Activated naive CD4-positive, alpha-beta T cell treated with Interleukin-2 at 50 U/mL for 16 hours (primary cell): Measurements from ENCODE around the gene RPS21.
"Not testable (repeated sequence)": the region's sequence is repeated elsewhere in the genome, so short reads cannot be mapped to it uniquely, and the experiment has no call there.

Source experiments
- DNase-seq: peaks from one replicate; pipeline ENCODE4 v3.0.0-alpha.2; 2020

RPS21 gene

GRCh38 chr20:62413025-62413570 is 26.2 kb downstream of the RPS21 start:
- DNase-seq, result no peak

DNA sequence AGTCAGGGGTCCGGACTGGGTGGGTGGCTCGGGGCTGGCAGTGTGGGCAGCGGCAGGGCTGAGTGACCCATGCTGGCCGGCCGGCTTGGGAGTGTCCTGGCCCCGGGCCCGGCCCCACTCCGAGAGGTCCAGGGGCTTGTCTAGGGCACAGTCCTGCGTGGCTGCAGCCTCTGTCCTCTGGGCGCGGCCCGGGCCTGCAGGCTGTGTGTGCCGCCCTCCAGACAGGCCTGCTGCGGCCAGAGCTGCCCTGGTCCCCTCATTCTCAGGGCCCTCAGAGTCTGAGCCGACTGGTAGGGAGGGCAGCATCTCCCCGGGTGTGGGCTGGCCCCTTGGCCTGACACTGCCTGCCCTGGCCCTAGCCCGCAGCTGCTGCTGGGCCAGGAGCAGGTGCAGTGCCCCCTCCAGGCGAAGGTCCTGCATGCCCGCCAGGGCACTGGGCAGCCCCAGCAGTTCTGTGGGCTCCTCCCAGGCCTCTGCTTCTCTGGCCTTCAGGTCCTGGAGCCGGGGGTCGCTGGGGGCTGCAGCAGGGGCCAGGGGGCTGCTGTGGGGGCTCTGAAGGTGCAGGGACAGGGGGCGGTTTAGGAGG is 27.1 kb downstream of the RPS21 start:
- no peak for DNase-seq

DNA sequence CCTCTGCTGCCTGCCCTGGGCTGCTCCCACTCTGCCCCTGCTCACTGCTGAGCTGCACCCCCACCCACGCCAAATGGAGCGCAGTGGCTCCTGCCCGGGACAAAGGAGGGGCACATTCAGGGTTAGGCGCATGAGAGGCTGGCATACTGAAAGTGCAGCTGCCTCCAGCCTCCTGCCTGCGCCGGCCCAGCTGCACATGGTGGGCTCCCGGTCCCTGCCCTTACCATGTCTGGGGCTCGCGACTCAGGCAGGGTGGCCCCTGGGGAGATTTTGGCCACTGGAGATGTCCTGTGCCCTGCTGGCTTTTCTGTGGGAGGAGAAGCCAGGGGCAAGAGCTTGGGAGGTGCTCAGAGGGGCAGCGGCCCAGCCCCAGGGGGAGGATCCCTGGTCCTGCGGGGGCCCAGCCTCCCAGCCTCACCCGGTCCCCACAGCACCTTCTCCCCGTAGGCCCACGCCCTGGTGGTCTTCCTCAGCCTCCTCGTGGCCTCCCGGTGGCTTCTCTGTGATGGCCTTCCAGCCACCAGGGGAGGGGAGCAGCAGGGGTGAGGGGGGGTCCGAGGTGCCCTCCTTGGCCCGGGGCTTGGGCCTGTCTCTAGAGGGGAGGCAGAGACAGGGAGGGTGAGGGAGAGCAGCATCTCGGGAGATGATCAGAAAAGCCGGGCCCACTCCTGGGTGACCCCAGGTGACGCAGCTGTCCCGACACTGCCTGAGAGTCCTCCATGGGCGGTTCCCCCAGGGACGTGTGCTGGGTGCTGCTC is 28.6 kb downstream of the RPS21 start:
- no peak for DNase-seq

- no peak for DNase-seq
These were observed 30.0 kb downstream of the RPS21 start for GRCh38 chr20:62416651-62417637.

DNA sequence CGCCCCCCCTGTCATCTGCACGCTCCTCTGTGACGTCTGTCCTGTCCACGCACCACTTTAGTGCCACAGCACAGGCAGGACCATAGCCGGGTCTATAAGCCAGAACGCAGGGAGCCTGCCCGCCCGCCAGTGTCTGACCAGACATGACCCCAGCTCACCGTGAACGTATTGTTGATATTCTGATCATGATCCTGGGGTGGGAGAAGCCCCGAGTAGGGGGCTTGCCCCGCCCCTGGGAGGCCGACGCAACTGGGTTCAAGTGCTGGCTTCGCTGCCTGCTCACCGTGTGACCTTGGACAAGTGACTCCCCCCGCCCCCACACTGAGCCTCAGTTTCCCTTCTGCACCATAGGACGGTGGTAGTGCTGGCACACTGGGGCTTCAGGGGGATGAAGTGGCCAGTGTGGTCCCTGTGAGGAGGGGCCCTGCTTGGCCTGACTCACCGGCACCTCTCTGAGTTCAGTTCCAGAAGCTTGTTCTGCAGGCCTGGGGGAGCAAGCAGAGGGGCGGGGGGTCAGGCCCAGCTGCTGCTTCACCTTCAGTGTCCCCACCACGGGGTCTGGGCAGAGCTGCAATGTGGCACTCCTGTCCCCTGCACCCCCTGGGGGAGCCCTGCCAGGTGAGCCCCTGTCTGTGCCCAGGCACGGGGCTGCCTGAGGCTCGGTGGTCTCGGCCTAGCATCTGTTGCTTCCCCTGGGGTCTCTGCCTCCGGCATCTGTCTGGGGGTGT is 31.2 kb downstream of the RPS21 start:
- DNase-seq, result no peak

DNA sequence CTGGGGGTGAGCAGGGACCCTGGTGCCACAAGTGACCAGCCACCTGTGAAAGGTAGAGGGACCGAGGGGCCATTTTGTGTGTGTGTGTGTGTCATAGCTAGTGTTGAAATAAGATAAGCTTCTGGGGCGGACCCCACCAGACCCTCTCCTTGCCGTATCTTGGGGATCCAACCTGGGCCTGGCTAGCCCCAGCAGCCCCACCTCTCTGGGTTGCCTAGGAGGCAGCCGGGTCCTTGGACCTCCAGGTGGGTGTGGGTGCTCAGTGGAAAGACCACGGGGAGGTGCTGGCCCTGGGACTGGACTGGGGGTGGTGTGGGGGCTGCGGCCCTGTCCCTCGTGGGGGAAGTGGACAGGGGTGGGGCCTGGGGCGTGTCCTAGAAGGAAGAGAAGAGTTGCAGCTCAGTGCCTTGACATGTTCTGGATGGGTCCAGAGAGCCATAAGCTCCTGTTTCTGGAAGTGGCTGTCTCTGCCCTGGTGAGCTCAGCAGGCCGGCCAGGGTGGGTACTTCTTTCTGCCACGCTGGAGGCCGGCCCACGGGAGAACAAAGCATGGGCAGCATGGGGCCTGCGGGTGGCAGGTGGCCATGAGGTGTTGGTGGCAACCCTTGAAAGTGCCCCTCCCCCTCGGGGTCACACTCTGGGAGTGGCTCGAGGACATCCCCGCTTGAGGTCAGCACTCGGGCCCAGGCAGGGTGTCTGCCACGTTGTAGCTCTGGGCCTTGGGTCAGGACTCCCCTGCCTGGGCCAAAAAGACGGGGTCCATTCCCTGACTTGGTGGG is 32.0 kb downstream of the RPS21 start:
- no peak for DNase-seq

GRCh38 chr20:62419759-62420158 is 32.9 kb downstream of the RPS21 start:
- DNase-seq, result no peak

DNA sequence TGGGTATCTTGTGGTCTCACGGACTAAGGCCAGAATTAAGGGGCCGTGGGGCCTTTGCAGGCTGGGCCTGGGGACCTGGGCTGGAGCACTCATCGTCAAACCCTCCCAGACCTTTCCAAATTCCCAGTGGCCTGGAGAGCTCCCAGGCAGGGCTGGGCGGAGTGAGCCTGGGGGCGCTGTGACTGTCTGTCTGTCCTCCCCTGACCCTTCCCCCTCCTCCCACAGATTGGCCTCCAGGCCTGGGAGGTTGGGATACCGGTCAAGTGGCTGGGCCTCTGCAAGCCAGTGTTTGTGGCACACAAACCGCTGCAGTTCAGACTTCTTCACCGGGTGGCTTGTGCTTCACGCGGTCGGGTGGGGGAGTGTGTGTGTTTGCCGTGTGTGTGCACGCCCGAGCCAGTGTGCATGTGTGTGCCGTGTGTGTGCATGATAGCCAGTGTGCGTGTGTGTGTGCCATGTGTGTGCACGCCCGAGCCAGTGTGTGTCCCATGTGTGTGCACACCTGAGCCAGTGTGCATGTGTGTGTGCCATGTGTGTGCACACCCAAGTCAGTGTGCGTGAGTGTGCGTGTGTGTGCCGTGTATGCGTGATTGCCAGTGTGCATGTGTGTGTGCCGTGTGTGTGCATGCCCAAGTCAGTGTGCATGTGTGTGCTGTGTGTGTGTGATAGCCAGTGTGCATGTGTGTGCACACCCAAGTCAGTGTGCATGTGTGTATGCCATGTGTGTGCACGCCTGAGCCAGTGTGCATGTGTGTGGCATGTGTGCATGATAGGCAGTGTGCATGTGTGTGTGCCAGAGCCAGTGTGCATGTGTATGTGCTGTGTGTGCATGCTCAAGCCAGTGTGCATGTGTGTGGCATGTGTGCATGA is 34.2 kb downstream of the RPS21 start:
- no peak for DNase-seq

DNA sequence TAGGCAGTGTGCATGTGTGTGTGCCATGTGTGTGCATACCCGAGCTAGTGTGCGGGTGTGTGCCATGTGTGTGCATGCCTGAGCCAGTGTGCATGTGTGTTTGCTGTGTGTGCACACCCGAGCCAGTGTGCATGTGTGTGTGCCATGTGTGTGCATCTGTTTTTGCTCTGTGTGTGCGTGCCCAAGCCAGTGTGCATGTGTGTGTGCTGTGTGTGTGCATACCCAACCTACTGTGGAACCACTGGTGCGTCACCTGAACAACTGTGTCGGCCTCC is 34.8 kb downstream of the RPS21 start:
- no peak for DNase-seq

DNA sequence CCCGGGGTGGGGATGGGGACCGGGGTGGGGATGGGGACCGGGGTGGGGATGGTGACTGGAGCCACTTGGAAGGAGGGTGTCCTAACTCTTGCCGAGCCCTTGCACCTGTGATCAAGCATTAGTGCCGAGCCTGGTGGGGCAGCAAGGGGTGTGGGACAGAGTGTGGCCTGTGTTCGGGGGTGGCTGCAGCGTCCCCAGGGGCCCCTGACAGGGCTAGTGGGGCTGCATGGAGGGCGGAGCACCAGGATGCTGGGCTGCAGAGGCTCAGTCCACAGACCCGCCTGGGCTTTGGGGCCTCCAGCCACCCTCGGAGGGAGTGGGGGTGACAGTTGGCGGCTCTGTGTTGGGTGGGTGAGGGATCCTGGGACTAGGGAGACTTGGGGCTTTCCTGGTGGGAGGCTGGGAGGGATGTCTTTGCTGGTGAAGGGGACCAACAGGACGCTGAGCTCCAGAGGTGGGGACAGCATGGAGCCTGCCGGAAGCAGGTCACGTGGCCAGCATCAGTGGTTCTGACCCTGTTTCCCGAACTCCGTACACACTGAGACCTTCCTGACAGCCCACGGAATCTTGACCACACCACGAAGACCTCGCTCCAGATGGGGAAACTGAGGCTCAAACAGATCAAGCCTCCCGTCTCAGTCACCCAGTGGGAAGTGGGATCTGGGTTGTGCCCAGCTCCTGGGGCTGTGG is 35.9 kb downstream of the RPS21 start:
- no peak for DNase-seq

GRCh38 chr20:62423326-62423706 is 36.4 kb downstream of the RPS21 start:
- DNase-seq, result no peak

DNA sequence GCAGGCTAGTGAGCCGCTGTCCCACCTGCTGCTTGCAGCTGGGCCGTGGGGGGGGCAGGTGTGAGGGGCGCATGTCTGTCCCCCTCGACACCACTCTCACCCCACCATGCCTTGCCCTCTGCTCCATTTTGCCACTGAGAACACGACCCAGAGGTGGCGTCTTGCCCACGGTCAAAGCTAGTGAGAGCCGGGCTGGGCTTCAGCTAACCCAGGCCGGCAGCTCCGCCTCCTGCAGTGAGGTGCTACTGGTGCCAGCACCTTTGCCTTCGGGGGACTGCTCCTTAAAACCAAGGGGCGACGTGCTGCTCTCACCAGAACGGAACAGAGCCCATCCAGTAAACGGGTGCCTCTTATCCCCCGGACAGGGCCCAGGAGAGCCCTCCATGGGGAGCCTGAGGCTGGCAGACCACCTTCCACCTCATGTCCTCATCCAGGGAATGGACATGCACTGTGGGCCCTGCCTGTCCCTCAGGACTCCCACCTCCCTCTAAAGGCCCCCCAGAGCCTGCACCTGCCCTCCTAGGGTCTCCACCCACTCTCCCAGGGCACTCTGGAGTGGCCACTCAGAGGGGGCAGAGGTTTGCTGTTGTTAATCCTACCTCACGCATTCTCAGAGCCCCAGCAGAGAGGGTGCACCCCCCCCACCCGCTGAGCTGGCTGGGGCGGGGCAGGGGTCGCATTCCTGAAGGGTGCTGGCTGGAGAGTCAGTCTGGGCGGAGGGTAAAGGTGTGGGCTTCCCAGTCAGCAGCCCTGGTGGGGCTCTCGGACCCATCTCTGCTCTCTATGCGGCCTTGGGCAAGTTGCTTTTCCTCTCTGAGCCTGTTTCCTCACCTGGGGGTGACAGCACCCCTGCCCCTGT is 37.6 kb downstream of the RPS21 start:
- no peak for DNase-seq

DNA sequence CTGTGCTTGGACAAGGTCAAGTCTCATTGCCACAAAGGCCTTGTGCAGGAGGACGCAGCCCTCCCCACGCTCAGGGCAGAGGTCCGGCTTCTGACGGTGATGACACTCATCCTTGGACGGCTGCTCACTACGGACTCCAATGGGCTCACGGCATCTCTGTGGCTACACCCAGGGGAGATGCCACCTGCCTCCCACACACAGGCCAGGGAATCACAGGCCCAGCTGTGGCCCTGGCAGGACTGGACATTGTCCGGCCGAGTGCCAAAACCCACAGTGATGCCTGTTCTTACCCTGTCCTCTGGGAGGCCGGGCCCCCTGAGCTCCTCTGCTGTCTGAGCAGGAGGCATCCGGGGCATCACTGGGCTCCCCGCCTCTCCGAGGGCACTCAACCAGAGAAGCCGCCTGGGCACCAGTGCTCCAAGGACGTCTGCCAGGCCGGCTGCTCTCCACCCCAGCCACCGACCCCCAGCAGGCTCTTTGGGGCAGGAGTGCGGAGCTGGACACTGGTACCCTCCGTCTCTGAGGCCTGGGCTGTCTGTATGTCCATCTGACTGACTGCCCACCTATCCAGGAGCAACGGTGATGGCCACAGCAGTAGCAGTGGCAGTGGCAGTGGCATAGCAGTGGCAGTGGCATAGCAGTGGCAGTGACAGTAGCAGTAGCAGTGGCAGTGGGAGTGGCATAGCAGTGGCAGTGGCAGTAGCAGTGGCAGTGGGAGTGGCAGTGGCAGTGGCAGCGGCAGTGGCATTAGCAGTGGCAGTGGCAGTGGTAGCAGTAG is 38.6 kb downstream of the RPS21 start:
- no peak for DNase-seq

GRCh38 chr20:62426059-62426348 is 39.1 kb downstream of the RPS21 start:
- DNase-seq, result not testable (repeated sequence)

- DNase-seq, result no peak
These were observed 39.8 kb downstream of the RPS21 start for GRCh38 chr20:62426699-62427131.

DNA sequence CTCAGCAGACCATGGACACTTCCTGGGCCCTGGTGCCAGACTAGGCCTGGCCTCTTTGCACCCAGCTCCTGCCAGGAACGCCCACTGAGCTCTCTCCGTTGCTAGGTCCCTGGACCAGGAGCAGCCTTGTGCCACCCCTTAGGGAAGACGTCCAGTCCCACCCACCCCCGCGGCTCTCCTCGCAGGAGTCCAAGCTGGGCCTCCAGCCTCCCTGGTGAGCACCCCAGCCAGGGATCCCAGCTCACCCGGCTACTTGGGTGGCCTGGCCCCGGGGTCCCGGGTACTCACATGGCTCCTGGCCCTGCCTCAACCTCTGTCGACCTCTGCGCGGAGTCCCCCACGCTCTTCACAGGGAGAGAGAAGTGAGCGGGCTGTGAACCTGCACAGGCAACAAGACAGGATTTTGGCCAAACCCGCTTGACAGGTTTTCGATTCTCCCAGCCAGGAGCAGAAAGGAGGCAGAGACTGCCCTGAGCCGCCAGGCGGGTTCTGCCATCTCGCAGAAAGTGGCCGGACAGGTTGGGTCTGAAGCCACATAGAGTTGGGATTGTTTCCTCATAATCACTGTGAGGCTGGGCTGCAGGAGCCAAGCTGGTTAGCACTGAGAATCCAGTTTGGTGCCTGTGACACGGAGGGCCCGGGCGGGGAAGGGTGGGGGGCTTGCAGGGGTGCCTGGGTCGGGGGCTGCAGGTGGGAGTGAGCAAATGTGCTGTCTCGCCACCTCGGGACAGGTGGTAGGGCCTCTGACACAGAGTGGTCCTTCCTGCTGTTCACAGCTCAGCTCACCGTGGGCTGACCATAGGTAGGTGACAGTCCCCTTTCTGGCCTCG is 40.5 kb downstream of the RPS21 start, which contains the start of gene RBBP8NL:
RBBP8NL (minus strand) TSS at position 368 of the 830 bp plus-strand sequence. CDS start 7,892 bp downstream, outside the sequence.
- DNase-seq, result no peak

DNA sequence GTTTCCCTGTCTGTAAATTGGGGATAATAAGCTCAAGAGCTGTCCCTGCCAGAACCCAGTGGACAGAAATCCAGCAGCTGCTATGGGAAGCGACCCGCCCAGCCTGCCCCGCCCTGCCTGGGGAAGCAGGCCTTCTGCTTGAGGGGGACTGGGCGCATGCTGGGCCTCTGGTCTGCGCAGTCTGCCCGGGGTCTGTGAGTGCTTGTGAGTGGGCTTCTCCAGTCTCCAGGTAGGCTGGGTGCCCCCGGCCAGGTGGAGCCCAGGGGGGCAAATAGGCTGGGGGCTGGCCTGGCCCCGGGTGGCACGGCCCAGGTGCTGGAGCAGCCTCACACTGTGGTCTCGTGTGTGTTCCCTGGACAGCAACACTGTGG is 41.1 kb downstream of the RPS21 start:
- no peak for DNase-seq
